ENCODE results near the gene SBF2. TPM values are rescaled to one million over a fixed set of nuclear protein-coding genes. Genes with fewer than 3 reads are reported as not detected.

Gene SBF2
- total RNA-seq, 2 experiments from 2014 or later: 14.2 to 15.2 TPM

DNA sequence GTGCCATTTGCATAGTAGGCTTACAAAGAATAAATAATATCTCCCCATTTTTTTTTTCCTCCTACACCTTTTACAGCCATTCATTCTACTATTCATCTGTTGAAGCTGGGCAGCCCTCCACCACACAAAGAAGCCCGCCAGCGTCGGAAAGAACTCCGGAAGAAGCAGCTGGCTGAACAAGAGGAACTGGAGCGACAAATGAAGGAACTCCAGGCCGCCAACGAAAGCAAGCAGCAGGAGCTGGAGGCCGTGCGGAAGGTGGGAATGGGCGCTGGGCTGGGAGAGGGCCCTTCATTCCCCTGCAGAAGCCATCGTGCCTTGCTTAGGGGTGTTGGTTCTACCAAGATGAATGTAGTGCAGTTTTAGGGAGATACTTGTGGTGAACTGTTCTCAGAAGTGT lies 561.6 kb downstream of the SBF2 start:
- H3K27me3 Mint-ChIP-seq: no peaks in the 10 kb centered on the region
- H3K4me3 Mint-ChIP-seq: no peak overlapping the region
- no peaks in the 10 kb centered on the region for H3K4me1 ChIP-seq (ENCODE audit: insufficient read depth, low read length)
- H3K9me3 Mint-ChIP-seq: peaks cover 14% of the 10 kb centered on the region
- H3K27ac Mint-ChIP-seq: no peak overlapping the region
- no peak overlapping the region for H3K27ac ChIP-seq (ENCODE audit: low read depth in 1 of 2, low read length in 2 of 2)
- intact Hi-C loops (cut with DNase I, micrococcal nuclease): no loop called here
- ATAC-seq (ENCODE audit: poor library complexity): no peak
- no peak for DNase-seq
- no peak overlapping the region for H3K4me3 ChIP-seq (ENCODE audit: low read length)
- H3K9me3 ChIP-seq (ENCODE audit: control insufficient read depth in 1 of 2, insufficient read depth in 1 of 2, low read length in 2 of 2): peaks cover 0 to 13% of the 10 kb centered on the region in 2 experiments
- TF ChIP-seq, protein P1, sequence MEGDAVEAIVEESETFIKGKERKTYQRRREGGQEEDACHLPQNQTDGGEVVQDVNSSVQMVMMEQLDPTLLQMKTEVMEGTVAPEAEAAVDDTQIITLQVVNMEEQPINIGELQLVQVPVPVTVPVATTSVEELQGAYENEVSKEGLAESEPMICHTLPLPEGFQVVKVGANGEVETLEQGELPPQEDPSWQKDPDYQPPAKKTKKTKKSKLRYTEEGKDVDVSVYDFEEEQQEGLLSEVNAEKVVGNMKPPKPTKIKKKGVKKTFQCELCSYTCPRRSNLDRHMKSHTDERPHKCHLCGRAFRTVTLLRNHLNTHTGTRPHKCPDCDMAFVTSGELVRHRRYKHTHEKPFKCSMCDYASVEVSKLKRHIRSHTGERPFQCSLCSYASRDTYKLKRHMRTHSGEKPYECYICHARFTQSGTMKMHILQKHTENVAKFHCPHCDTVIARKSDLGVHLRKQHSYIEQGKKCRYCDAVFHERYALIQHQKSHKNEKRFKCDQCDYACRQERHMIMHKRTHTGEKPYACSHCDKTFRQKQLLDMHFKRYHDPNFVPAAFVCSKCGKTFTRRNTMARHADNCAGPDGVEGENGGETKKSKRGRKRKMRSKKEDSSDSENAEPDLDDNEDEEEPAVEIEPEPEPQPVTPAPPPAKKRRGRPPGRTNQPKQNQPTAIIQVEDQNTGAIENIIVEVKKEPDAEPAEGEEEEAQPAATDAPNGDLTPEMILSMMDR (IDR thresholded peaks at IDR 0.05): no peak
- POLR2A ChIA-PET: no interaction called here
- peaks cover 37% of the 10 kb centered on the region for H3K36me3 Mint-ChIP-seq (ENCODE audit: low read depth)
- CTCF ChIA-PET: no interaction called here
- H3K36me3 ChIP-seq (ENCODE audit: insufficient read depth, low read length): no peaks in the 10 kb centered on the region
- H3K4me1 Mint-ChIP-seq (ENCODE audit: low read depth): no peaks in the 10 kb centered on the region
- H3K27me3 ChIP-seq (ENCODE audit: control insufficient read depth in 1 of 2, insufficient read depth in 2 of 2, low read length in 2 of 2): no peaks in the 10 kb centered on the region

DNA sequence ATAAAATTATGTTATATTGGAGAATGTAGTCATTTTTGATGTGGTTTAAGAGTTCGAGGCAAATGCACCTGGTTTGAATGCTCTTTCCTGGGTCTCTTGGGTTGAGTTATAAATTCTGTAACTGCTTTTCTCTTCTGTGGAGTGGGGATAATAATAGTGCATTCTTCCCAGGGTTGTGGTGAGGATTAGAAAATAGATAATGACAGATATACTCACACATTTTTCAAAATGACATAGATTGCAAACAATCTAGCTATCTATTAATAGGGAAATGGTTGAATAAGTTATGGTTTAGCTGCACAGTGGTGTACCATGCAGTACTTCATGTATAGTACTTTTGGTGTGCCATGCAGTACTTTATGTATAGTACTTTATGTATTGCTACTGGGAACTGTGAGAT lies 562.8 kb downstream of the SBF2 start:
- ATAC-seq (ENCODE audit: poor library complexity) (no peak), DNase-seq (no peak)
- intact Hi-C loops (cut with DNase I, micrococcal nuclease): no loop called here
- no peaks in the 10 kb centered on the region for H3K4me1 ChIP-seq (ENCODE audit: insufficient read depth, low read length)
- peaks cover 0 to 11% of the 10 kb centered on the region in 2 experiments for H3K9me3 ChIP-seq (ENCODE audit: control insufficient read depth in 1 of 2, insufficient read depth in 1 of 2, low read length in 2 of 2)
- no peak overlapping the region for H3K27ac ChIP-seq (ENCODE audit: low read depth in 1 of 2, low read length in 2 of 2)
- no peak overlapping the region for H3K4me3 ChIP-seq (ENCODE audit: low read length)
- no peaks in the 10 kb centered on the region for H3K27me3 ChIP-seq (ENCODE audit: control insufficient read depth in 1 of 2, insufficient read depth in 2 of 2, low read length in 2 of 2)
- Mint-ChIP-seq H3K4me1 (ENCODE audit: low read depth) (no peaks in the 10 kb centered on the region), H3K27me3 (no peaks in the 10 kb centered on the region), H3K4me3 (no peak overlapping the region), H3K27ac (no peak overlapping the region), H3K9me3 (peaks cover 9% of the 10 kb centered on the region), H3K36me3 (ENCODE audit: low read depth) (peaks cover 28% of the 10 kb centered on the region)
- ChIA-PET POLR2A (no interaction called here), CTCF (no interaction called here)
- TF ChIP-seq, protein P1 (IDR thresholded peaks at IDR 0.05): no peak
- no peaks in the 10 kb centered on the region for H3K36me3 ChIP-seq (ENCODE audit: insufficient read depth, low read length)

Other genes with a start within 250 kb of the SBF2 start
- 1 to 10 TPM; 1.5 to 1.8 TPM for gene ADM, start 10.9 kb upstream of the SBF2 start, total RNA-seq
- 10 to 100 TPM; 13.2 to 14.1 TPM for gene AMPD3, start 161.0 kb upstream of the SBF2 start, total RNA-seq
- gene RNF141, start 247.0 kb upstream of the SBF2 start, total RNA-seq: 10 to 100 TPM; 18.0 to 19.0 TPM